ENCODE data around the gene PHLPP2. TPM values are rescaled to one million over a fixed set of nuclear protein-coding genes. Genes with fewer than 3 reads are reported as not detected.

PHLPP2 gene
- total RNA-seq, 4 donors from 2014 or later: 50.5 to 98.4 (median 89.6) TPM

- TF ChIP-seq POLR2AphosphoS5 (IDR thresholded peaks at IDR 0.05): no peak
- TF ChIP-seq EP300 (IDR thresholded peaks at IDR 0.05; ENCODE audit: low read depth): no peak
- TF ChIP-seq CTCF (IDR thresholded peaks at IDR 0.05): no peak
- no peak for TF ChIP-seq POLR2A (IDR thresholded peaks at IDR 0.05)
- H3K27me3 ChIP-seq: no peaks in the 10 kb centered on the region
- no peaks in the 10 kb centered on the region for H3K9me3 ChIP-seq
- no peak overlapping the region for H3K4me3 ChIP-seq
- intact Hi-C loops (cut with DNase I; ENCODE audit: low total_unique reads): no loop called here
- H3K27ac ChIP-seq: peak overlapping the region in 3 of 4 donors; percentile 41 to 66 (median 47)
- no peak for DNase-seq
- WGBS, 2 donors (ENCODE audit: low coverage in 1 of 2): 81 to 88% methylated on average over 1 of the region's 1 CpG
- peaks cover 0 to 37% (median 17%) of the 10 kb centered on the region in 4 donors for H3K4me1 ChIP-seq
- in situ Hi-C loops (cut with MboI; ENCODE audit: low pct_ligation_motif_present in 1 of 4, low pct_unique_long_range_greater_than_20kb in 1 of 4, low sequenced_read_pairs in 3 of 4): no loop called here
- peaks cover 0 to 46% (median 11%) of the 10 kb centered on the region in 4 donors for H3K36me3 ChIP-seq
These were observed 58.2 kb downstream of the PHLPP2 start for GRCh38 chr16:71666264-71666663.

- no peaks in the 10 kb centered on the region for H3K27me3 ChIP-seq
- 98 to 100% methylated on average over 2 of the region's 2 CpGs for WGBS, 2 donors (ENCODE audit: low coverage in 1 of 2)
- intact Hi-C loops (cut with DNase I; ENCODE audit: low total_unique reads) (no loop called here), in situ Hi-C loops (cut with MboI; ENCODE audit: low pct_ligation_motif_present in 1 of 4, low pct_unique_long_range_greater_than_20kb in 1 of 4, low sequenced_read_pairs in 3 of 4) (loop anchor here in 1 of 4 donors (10.0 kb wide), 1 partner anchor 85 kb away; no protein-coding TSS in a partner anchor)
- H3K27ac ChIP-seq: no peak overlapping the region
- TF ChIP-seq EP300 (IDR thresholded peaks at IDR 0.05; ENCODE audit: low read depth) (no peak), CTCF (IDR thresholded peaks at IDR 0.05) (no peak), POLR2AphosphoS5 (IDR thresholded peaks at IDR 0.05) (no peak), POLR2A (IDR thresholded peaks at IDR 0.05) (no peak)
- H3K4me1 ChIP-seq: no peaks in the 10 kb centered on the region
- H3K4me3 ChIP-seq: no peak overlapping the region
- H3K9me3 ChIP-seq: no peaks in the 10 kb centered on the region
- no peak for DNase-seq
- H3K36me3 ChIP-seq: peaks cover 0 to 54% (median 21%) of the 10 kb centered on the region in 4 donors
These were observed 65.0 kb downstream of the PHLPP2 start for GRCh38 chr16:71659471-71659870.

DNA sequence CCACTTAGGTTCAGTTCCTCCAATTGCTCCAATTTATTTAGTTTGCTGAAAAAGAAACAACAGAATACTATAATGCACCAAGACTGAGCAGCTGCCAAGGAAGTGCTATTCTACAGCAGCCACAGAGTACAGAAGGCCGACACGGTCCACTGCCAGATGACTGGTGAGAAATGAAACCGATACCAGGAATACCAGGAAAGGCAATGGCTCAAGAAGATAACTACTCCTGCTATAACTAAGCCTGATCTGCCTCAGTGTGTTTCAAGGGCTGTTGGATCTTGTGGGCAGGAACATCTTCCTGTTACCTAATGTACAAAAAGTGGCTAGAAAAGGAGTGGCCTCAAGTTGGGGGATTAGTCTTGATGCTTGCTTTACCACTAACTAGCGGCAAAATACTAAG, 65.7 kb downstream of the PHLPP2 start:
- TF ChIP-seq CTCF (IDR thresholded peaks at IDR 0.05): no peak
- no peak for TF ChIP-seq POLR2AphosphoS5 (IDR thresholded peaks at IDR 0.05)
- no peak for TF ChIP-seq EP300 (IDR thresholded peaks at IDR 0.05; ENCODE audit: low read depth)
- no peak for TF ChIP-seq POLR2A (IDR thresholded peaks at IDR 0.05)
- intact Hi-C loops (cut with DNase I; ENCODE audit: low total_unique reads) (no loop called here), in situ Hi-C loops (cut with MboI; ENCODE audit: low pct_ligation_motif_present in 1 of 4, low pct_unique_long_range_greater_than_20kb in 1 of 4, low sequenced_read_pairs in 3 of 4) (loop anchor here in 1 of 4 donors (10.0 kb wide), 1 partner anchor 86 kb away; no protein-coding TSS in a partner anchor)
- DNase-seq: peak; percentile 21
- Histone ChIP-seq H3K27me3 (no peaks in the 10 kb centered on the region), H3K36me3 (peaks cover 0 to 50% (median 22%) of the 10 kb centered on the region in 4 donors), H3K9me3 (no peaks in the 10 kb centered on the region), H3K27ac (no peak overlapping the region), H3K4me1 (no peaks in the 10 kb centered on the region), H3K4me3 (no peak overlapping the region)
- WGBS, 2 donors (ENCODE audit: low coverage in 1 of 2): 50 to 55% methylated on average over 4 of the region's 4 CpGs

GRCh38 chr16:71649704-71650103, 74.8 kb downstream of the PHLPP2 start:
- Histone ChIP-seq H3K27ac (no peak overlapping the region), H3K4me3 (no peak overlapping the region), H3K27me3 (no peaks in the 10 kb centered on the region), H3K4me1 (no peaks in the 10 kb centered on the region), H3K36me3 (peaks cover 0 to 27% (median 8%) of the 10 kb centered on the region in 4 donors), H3K9me3 (no peaks in the 10 kb centered on the region)
- WGBS, 2 donors (ENCODE audit: low coverage in 1 of 2): 97 to 100% methylated on average over 2 to 7 of the region's 7 CpGs
- TF ChIP-seq CTCF (IDR thresholded peaks at IDR 0.05) (no peak), EP300 (IDR thresholded peaks at IDR 0.05; ENCODE audit: low read depth) (no peak), POLR2A (IDR thresholded peaks at IDR 0.05) (no peak), POLR2AphosphoS5 (IDR thresholded peaks at IDR 0.05) (no peak)
- in situ Hi-C loops (cut with MboI; ENCODE audit: low pct_ligation_motif_present in 1 of 4, low pct_unique_long_range_greater_than_20kb in 1 of 4, low sequenced_read_pairs in 3 of 4): loop anchor here in 1 of 4 donors (10.0 kb wide), 1 partner anchor 95 kb away; no protein-coding TSS in a partner anchor
- intact Hi-C loops (cut with DNase I; ENCODE audit: low total_unique reads): no loop called here
- DNase-seq: no peak
